H1 (cell line): Measurements from ENCODE around the gene CKLF. TPM values are rescaled to one million over a fixed set of nuclear protein-coding genes. Genes with fewer than 3 reads are reported as not detected.

ENCODE experiments used
- CTCF ChIA-PET: fragments of 300-600 bp; sonication (Branson Sonifier 250); formaldehyde crosslinking; loops from one replicate; lab custom pipeline; 2021; ENCODE audit not compliant: partially characterized antibody; lab: Charles Lee
- POLR2A ChIA-PET: fragments of 300-600 bp; sonication (Branson Sonifier 250); formaldehyde crosslinking; loops from one replicate; lab custom pipeline; 2021; ENCODE audit warnings: inconsistent platforms; ENCODE audit not compliant: partially characterized antibody; lab: Charles Lee
- DNase-seq, 2 experiments: peaks; one replicate each; pipeline versions ENCODE4 v3.0.0 to v3.0.0-alpha.2; 2010 to 2022; ENCODE audit warnings: low spot score in 2 of 2, low read depth in 1 of 2, mixed read lengths in 1 of 2
- FAIRE-seq: peaks from 2 replicates; lab custom pipeline; 2011; peaks lifted over from hg19 to GRCh38; lab: Jason Lieb, UNC
- H2AFZ ChIP-seq: 2 replicates; pipeline ENCODE4 v1.8.1; 2012; ENCODE audit warnings: low read length, inconsistent platforms
- H2AK5ac ChIP-seq: 2 replicates; pipeline ENCODE4 v1.6.1; 2013; ENCODE audit warnings: low read depth, low read length
- H2BK120ac ChIP-seq: replicated peaks from 2 replicates; pipeline ENCODE3; 2013; ENCODE audit warnings: low read depth, low read length, inconsistent platforms
- H2BK12ac ChIP-seq: 2 replicates; pipeline ENCODE4 v1.6.1; 2013; ENCODE audit warnings: low read depth, low read length
- H2BK15ac ChIP-seq: 2 replicates; pipeline ENCODE4 v1.6.1; 2013; ENCODE audit warnings: low read length
- H2BK20ac ChIP-seq: 2 replicates; pipeline ENCODE4 v1.6.1; 2013; ENCODE audit warnings: low read length
- H2BK5ac ChIP-seq: 2 replicates; pipeline ENCODE4 v1.6.1; 2013; ENCODE audit warnings: low read depth, low read length
- H3K14ac ChIP-seq: 2 replicates; pipeline ENCODE4 v1.6.1; 2013; ENCODE audit warnings: inconsistent platforms; ENCODE audit not compliant: insufficient read length
- H3K18ac ChIP-seq: 2 replicates; pipeline ENCODE4 v1.6.1; 2013; ENCODE audit warnings: low read length; ENCODE audit errors: extremely low read depth
- H3K23ac ChIP-seq: 2 replicates; pipeline ENCODE4 v1.6.1; 2013; ENCODE audit warnings: inconsistent platforms; ENCODE audit not compliant: insufficient read length
- H3K23me2 ChIP-seq: 2 replicates; pipeline ENCODE4 v1.6.1; 2013; ENCODE audit warnings: low read depth, low read length
- H3K27ac ChIP-seq: 2 replicates; pipeline ENCODE4 v1.6.1; 2011; ENCODE audit warnings: low read depth, low read length, inconsistent platforms
- H3K27me3 ChIP-seq, 4 experiments: replicated peaks in 1 of 4; 1 replicate in 1 of 4; 2 replicates in 3 of 4; pipeline versions ENCODE4 v1.6.1 to v1.8.1; 2011 to 2013; ENCODE audit warnings: low read length in 3 of 4, mild to moderate bottlenecking in 3 of 4, inconsistent platforms in 2 of 4, mixed read lengths in 2 of 4, moderate library complexity in 1 of 4; ENCODE audit not compliant: control insufficient read depth in 3 of 4, insufficient read depth in 3 of 4; ENCODE audit errors: extremely low read depth in 1 of 4
- H3K36me3 ChIP-seq, 4 experiments: 2 replicates each; pipeline versions ENCODE4 v1.6.1 to v1.8.1; 2011 to 2013; ENCODE audit warnings: mild to moderate bottlenecking in 4 of 4, low read length in 3 of 4, moderate library complexity in 2 of 4, control low read depth in 1 of 4, inconsistent platforms in 1 of 4; ENCODE audit not compliant: insufficient read depth in 4 of 4, control insufficient read depth in 2 of 4
- H3K4ac ChIP-seq: replicated peaks from 2 replicates; pipeline ENCODE3; 2013; ENCODE audit warnings: low read length, low read depth, mixed read lengths, inconsistent platforms; ENCODE audit not compliant: insufficient read length
- H3K4me1 ChIP-seq, 4 experiments: replicated peaks in 1 of 4; 1 replicate in 1 of 4; 2 replicates in 3 of 4; pipeline versions ENCODE4 v1.6.1 to v1.8.1; 2011 to 2013; ENCODE audit warnings: low read length in 3 of 4, inconsistent platforms in 2 of 4, mixed read lengths in 1 of 4; ENCODE audit not compliant: insufficient read depth in 4 of 4, control insufficient read depth in 3 of 4
- H3K4me2 ChIP-seq, 2 experiments: 2 replicates each; pipeline versions ENCODE4 v1.6.1 to v1.8.1; 2011 to 2013; ENCODE audit warnings: low read depth in 2 of 2, low read length in 2 of 2, control low read depth in 1 of 2, inconsistent platforms in 1 of 2, mild to moderate bottlenecking in 1 of 2; ENCODE audit not compliant: insufficient read depth in 1 of 2
- H3K4me3 ChIP-seq, 4 experiments: fragments of 200-600, 300-600 bp in 1 of 4; sonication (generic), shearing (Covaris generic), sonication (Bioruptor Twin) in 1 of 4; 2 replicates each; pipeline versions ENCODE4 v1.5.1 to v1.8.1; 2011 to 2016; ENCODE audit warnings: low read length in 4 of 4, low read depth in 3 of 4, control low read depth in 2 of 4, inconsistent platforms in 2 of 4, mild to moderate bottlenecking in 2 of 4, mixed read lengths in 1 of 4, moderate library complexity in 1 of 4; ENCODE audit not compliant: insufficient read depth in 2 of 4; ENCODE audit errors: extremely low read depth in 1 of 4
- H3K56ac ChIP-seq: replicated peaks from 2 replicates; pipeline ENCODE3; 2013; ENCODE audit warnings: low read depth, mild to moderate bottlenecking, mixed read lengths, low read length, inconsistent platforms; ENCODE audit not compliant: insufficient read length
- H3K79me1 ChIP-seq: 2 replicates; pipeline ENCODE4 v1.6.1; 2013; ENCODE audit warnings: low read depth, low read length, control low read depth
- H3K79me2 ChIP-seq, 2 experiments: 2 replicates each; pipeline versions ENCODE4 v1.6.1 to v1.8.1; 2012 to 2013; ENCODE audit warnings: low read length in 2 of 2, mild to moderate bottlenecking in 2 of 2, inconsistent platforms in 1 of 2; ENCODE audit not compliant: insufficient read depth in 2 of 2, control insufficient read depth in 1 of 2
- H3K9ac ChIP-seq, 4 experiments: replicated peaks in 1 of 4; 1 replicate in 1 of 4; 2 replicates in 3 of 4; pipeline versions ENCODE4 v1.6.1 to v1.8.1; 2011 to 2013; ENCODE audit warnings: low read depth in 3 of 4, low read length in 3 of 4, control low read depth in 2 of 4, mild to moderate bottlenecking in 2 of 4, moderate library complexity in 2 of 4, inconsistent platforms in 1 of 4; ENCODE audit errors: extremely low read depth in 1 of 4
- H3K9me3 ChIP-seq, 2 experiments: 2 replicates each; pipeline versions ENCODE4 v1.6.1 to v1.8.1; 2012 to 2013; ENCODE audit warnings: mild to moderate bottlenecking in 2 of 2, moderate library complexity in 2 of 2, control low read depth in 1 of 2, inconsistent platforms in 1 of 2, low read depth in 1 of 2, low read length in 1 of 2, mixed read lengths in 1 of 2; ENCODE audit not compliant: insufficient read depth in 2 of 2
- H4K20me1 ChIP-seq, 2 experiments: replicated peaks in 1 of 2; 2 replicates each; pipeline versions ENCODE3 to v1.8.1; 2011 to 2013; ENCODE audit warnings: inconsistent platforms in 2 of 2, low read length in 2 of 2, mild to moderate bottlenecking in 1 of 2; ENCODE audit not compliant: insufficient read depth in 2 of 2, control insufficient read depth in 1 of 2
- H4K5ac ChIP-seq: 2 replicates; pipeline ENCODE4 v1.6.1; 2013; ENCODE audit warnings: low read length, low read depth, mixed read lengths, inconsistent platforms; ENCODE audit not compliant: insufficient read length
- H4K8ac ChIP-seq: 2 replicates; pipeline ENCODE4 v1.8.0; 2013; ENCODE audit warnings: mild to moderate bottlenecking, moderate library complexity, low read length, inconsistent platforms; ENCODE audit not compliant: insufficient read depth; ENCODE audit errors: extremely low read depth
- H4K91ac ChIP-seq: replicated peaks from 2 replicates; pipeline ENCODE3; 2013; ENCODE audit warnings: low read length, mixed read lengths, inconsistent platforms; ENCODE audit not compliant: insufficient read length
- BRCA1 ChIP-seq: IDR thresholded peaks from 2 replicates; pipeline ENCODE4 v1.6.1; 2012; ENCODE audit warnings: low read depth, low read length, improper control_type of control experiment
- CEBPB ChIP-seq: IDR thresholded peaks from 2 replicates; pipeline ENCODE4 v1.6.1; 2012; ENCODE audit warnings: low read depth, low read length
- JUN ChIP-seq: IDR thresholded peaks from 2 replicates; pipeline ENCODE4 v1.6.1; 2011; ENCODE audit warnings: low read depth, mild to moderate bottlenecking, improper control_type of control experiment, low read length
- NANOG ChIP-seq: IDR thresholded peaks from 2 replicates; pipeline ENCODE4 v1.6.1; 2011; ENCODE audit warnings: low read length, low read depth, mild to moderate bottlenecking, inconsistent platforms; ENCODE audit not compliant: insufficient read depth, poor library complexity, severe bottlenecking
- NRF1 ChIP-seq: IDR thresholded peaks from 2 replicates; pipeline ENCODE4 v1.6.1; 2011; ENCODE audit warnings: mild to moderate bottlenecking, low read depth, low read length, improper control_type of control experiment
- POLR2AphosphoS5 ChIP-seq: IDR thresholded peaks from 2 replicates; pipeline ENCODE4 v1.6.1; 2011; ENCODE audit warnings: low read depth, low read length
- SIRT6 ChIP-seq: IDR thresholded peaks from one replicate; pipeline ENCODE4 v1.7.1; 2012; ENCODE audit warnings: low read length, inconsistent platforms
- SRF ChIP-seq: IDR thresholded peaks from 2 replicates; pipeline ENCODE4 v1.6.1; 2011; ENCODE audit warnings: mild to moderate bottlenecking, low read depth, low read length, moderate library complexity
- TBP ChIP-seq: IDR thresholded peaks from 2 replicates; pipeline ENCODE4 v1.6.1; 2011; ENCODE audit warnings: low read depth, low read length, improper control_type of control experiment
- TEAD4 ChIP-seq: IDR thresholded peaks from 2 replicates; pipeline ENCODE4 v1.6.1; 2012; ENCODE audit warnings: low read depth, low read length, inconsistent platforms, mixed read lengths
- YY1 ChIP-seq: IDR thresholded peaks from 2 replicates; pipeline ENCODE4 v1.6.1; 2011; ENCODE audit warnings: low read depth, mild to moderate bottlenecking, low read length
- WGBS, 2 experiments: shearing (Covaris generic) in 1 of 2; methylation state at CpG; one replicate each; pipeline versions ENCODE4 v1.1.6 to v1.1.7; 2013 to 2015; ENCODE audit warnings: low lambda C conversion rate in 2 of 2, mixed read lengths in 2 of 2, inconsistent platforms in 1 of 2, low coverage in 1 of 2, missing lambda C conversion rate in 1 of 2; ENCODE audit not compliant: insufficient replicate concordance in 2 of 2, insufficient coverage in 1 of 2, insufficient read length in 1 of 2; ENCODE audit errors: extremely low coverage in 1 of 2, missing lambda C conversion rate in 1 of 2; 5-methylcytosine and 5-hydroxymethylcytosine counted together
- polyA plus RNA-seq, 7 experiments: library from polyadenylated mRNA; depleted of rRNA in 3 of 7; stranded (reverse) in 5 of 7; unstranded in 2 of 7; fragments of >200 nt in 5 of 7; fragments of 200-250 nt in 2 of 7; gene quantifications; 1 replicate in 5 of 7; 2 replicates in 1 of 7; 4 replicates in 1 of 7; pipeline versions ENCODE4 v1.2.1 to v1.2.3, GENCODE V29; 2011 to 2013; ENCODE audit warnings: missing spikeins in 2 of 7, mixed read lengths in 2 of 7
- total RNA-seq: library from RNA; stranded (reverse); fragmentation: NEBNext Ultra II Directional; extraction: Animal tissue kit (Norgen Biotek cat#: 25700); gene quantifications from 2 replicates; pipeline ENCODE4 v1.2.1, GENCODE V29; 2021
- TF ChIP-seq, protein P1 (sequence below): IDR thresholded peaks from 2 replicates; pipeline ENCODE4 v1.6.1; 2012; ENCODE audit warnings: inconsistent platforms

The CKLF gene
- total and polyA plus RNA-seq, 2 of the 8 experiments (the other 6 are each of a cell fraction or from before 2014, with no cell fraction given) = 21.1 to 63.5 TPM

DNA sequence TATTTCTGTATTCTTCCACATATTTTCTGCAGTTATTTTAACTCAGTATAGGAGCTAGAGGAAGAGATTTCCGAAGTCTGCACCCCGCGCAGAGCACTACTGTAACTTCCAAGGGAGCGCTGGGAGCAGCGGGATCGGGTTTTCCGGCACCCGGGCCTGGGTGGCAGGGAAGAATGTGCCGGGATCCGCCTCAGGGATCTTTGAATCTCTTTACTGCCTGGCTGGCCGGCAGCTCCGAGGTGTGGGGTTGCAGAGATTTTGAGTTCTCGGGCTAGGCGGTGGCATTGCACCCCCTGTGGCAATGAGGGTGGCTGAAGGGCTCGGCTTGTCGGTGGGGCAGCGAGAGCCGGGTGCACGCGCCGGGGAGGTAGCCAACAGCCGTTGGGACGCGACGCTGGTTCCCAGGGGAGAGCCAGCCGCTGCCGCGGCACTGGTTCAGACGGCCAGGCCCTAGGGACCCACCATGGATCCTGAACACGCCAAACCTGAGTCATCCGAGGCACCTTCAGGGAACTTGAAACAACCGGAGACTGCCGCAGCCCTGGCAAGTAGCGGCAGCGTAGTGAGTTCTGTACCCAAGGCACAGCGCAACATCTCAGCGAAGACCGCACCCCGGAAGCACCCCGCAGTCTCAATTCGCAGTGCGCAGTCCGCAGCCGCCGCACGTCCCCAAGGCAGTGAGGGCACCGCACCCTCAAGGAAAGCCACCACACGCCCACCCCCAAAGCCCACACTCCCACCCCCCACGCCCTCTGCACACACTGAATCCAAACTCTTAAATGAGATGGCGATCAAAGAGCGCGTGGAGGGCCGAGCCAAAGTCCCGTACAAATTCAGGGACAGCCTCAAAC, 13.9 kb downstream of the CKLF start, which contains the start of gene CMTM1:
TSS of gene CMTM1 (plus strand) at position 389 of the 851 bp plus-strand sequence. CDS start at position 464, 75 bp downstream.
- Histone ChIP-seq H3K4ac (no peak within 1 kb of the TSS), H2BK120ac (no peak within 1 kb of the TSS), H4K8ac (no peak within 1 kb of the TSS), H3K4me3 (no peak within 1 kb of the TSS), H2AFZ (no peak within 1 kb of the TSS), H2BK12ac (no peak within 1 kb of the TSS), H4K5ac (no peak within 1 kb of the TSS), H4K20me1 (peaks cover 0 to 2% of the 10 kb centered on the region in 2 experiments), H3K56ac (no peak within 1 kb of the TSS), H3K4me1 (no peaks in the 10 kb centered on the region), H3K27ac (no peak within 1 kb of the TSS), H3K79me1 (no peaks in the 10 kb centered on the region), H3K18ac (no peak within 1 kb of the TSS), H3K79me2 (no peaks in the 10 kb centered on the region), H3K14ac (no peak within 1 kb of the TSS), H3K23me2 (no peaks in the 10 kb centered on the region), H3K4me2 (no peak within 1 kb of the TSS), H2BK20ac (no peak within 1 kb of the TSS), H3K9me3 (no peaks in the 10 kb centered on the region), H3K36me3 (peaks cover 0 to 5% (median 0%) of the 10 kb centered on the region in 4 experiments; a peak in 2 of 8 replicates), H2AK5ac (no peak within 1 kb of the TSS), H2BK15ac (no peak within 1 kb of the TSS), H3K9ac (no peak within 1 kb of the TSS), H3K23ac (no peak within 1 kb of the TSS), H2BK5ac (no peak within 1 kb of the TSS), H4K91ac (no peak within 1 kb of the TSS), H3K27me3 (no peaks in the 10 kb centered on the region)
- WGBS, 2 experiments = 88% methylated on average over 48 of the region's 54 CpGs; no CpG with 5 or more reads in 1 of the 2 experiments
- ChIA-PET POLR2A (no interaction called here), CTCF (interaction anchor here (1.1 to 5.2 kb wide), 3 partner anchors 10 to 43 kb away, joined by 4 to 22 read pairs (median 5); partner anchors contain the start of gene CKLF)
- FAIRE-seq (no peak), DNase-seq (peak in 1 of 2 experiments; percentile 46)
- TF ChIP-seq SIRT6 (no peak), NANOG (no peak), CEBPB (no peak), BRCA1 (no peak), TBP (no peak), YY1 (no peak), TEAD4 (no peak), NRF1 (no peak), JUN (no peak), SRF (no peak), POLR2AphosphoS5 (no peak)
- TF ChIP-seq, protein P1, sequence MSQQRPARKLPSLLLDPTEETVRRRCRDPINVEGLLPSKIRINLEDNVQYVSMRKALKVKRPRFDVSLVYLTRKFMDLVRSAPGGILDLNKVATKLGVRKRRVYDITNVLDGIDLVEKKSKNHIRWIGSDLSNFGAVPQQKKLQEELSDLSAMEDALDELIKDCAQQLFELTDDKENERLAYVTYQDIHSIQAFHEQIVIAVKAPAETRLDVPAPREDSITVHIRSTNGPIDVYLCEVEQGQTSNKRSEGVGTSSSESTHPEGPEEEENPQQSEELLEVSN = no peak
